ENCODE measurements around the gene NDRG4.
"Not testable (repeated sequence)": the region's sequence is repeated elsewhere in the genome, so short reads cannot be mapped to it uniquely, and the experiment has no call there.

The NDRG4 gene

DNA sequence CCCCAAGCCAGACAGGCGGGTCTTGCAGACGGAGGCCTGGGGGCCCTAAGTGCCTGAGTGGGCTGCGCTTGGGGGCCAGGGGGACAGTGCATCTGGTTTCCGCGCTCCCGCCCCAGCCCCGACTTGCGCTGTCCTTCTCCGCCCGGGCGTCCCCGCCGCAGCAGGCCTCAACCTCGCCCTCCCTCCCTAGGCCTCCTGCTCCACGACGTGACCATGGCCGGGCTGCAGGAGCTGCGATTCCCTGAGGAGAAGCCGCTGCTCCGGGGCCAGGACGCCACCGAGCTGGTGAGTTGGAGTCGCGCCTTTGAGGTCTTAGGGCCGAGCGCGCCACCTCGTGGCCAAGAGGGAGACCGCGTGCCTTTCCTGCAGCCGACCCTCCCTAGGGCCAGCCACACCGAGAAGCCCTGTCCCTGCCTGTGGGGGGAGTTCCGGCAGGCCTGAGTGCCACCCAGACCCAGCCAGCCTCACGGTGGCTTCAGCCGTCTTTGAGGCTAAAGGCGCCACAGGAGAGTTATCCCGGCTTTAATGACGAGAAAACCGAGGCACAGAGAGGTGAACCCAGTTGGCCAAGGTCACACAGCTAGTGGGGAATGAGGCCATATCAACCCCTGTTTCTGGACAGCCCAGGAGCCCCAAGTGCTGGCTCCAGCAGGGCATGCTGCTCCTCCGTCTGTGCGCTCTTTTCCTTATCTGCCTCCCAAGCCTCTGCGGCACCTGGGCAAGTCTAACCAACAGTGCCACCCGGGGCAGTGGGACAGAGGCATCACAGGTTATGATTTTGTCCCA lies 12.2 kb upstream of the NDRG4 start:
- TF ChIP-seq, protein P1, sequence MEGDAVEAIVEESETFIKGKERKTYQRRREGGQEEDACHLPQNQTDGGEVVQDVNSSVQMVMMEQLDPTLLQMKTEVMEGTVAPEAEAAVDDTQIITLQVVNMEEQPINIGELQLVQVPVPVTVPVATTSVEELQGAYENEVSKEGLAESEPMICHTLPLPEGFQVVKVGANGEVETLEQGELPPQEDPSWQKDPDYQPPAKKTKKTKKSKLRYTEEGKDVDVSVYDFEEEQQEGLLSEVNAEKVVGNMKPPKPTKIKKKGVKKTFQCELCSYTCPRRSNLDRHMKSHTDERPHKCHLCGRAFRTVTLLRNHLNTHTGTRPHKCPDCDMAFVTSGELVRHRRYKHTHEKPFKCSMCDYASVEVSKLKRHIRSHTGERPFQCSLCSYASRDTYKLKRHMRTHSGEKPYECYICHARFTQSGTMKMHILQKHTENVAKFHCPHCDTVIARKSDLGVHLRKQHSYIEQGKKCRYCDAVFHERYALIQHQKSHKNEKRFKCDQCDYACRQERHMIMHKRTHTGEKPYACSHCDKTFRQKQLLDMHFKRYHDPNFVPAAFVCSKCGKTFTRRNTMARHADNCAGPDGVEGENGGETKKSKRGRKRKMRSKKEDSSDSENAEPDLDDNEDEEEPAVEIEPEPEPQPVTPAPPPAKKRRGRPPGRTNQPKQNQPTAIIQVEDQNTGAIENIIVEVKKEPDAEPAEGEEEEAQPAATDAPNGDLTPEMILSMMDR (IDR thresholded peaks at IDR 0.05) = peak; percentile 93
- H3K27me3 ChIP-seq (ENCODE audit: control insufficient read depth, insufficient read depth, low read length) = no peaks in the 10 kb centered on the region
- H3K36me3 ChIP-seq (ENCODE audit: control insufficient read depth, insufficient read depth, low read length) = no peaks in the 10 kb centered on the region
- no peak overlapping the region for H3K4me3 ChIP-seq (ENCODE audit: low read depth, low read length)
- peak overlapping the region; percentile 86 for H2AFZ ChIP-seq
- no peaks in the 10 kb centered on the region for H3K9me3 ChIP-seq (ENCODE audit: control insufficient read depth, low read length)
- no peak overlapping the region for H3K9ac ChIP-seq
- H3K27ac ChIP-seq = no peak overlapping the region
- H3K4me1 ChIP-seq = no peaks in the 10 kb centered on the region
- peak overlapping the region; percentile 29 for H3K4me2 ChIP-seq (ENCODE audit: low read length)
- no peaks in the 10 kb centered on the region for H3K79me2 ChIP-seq

DNA sequence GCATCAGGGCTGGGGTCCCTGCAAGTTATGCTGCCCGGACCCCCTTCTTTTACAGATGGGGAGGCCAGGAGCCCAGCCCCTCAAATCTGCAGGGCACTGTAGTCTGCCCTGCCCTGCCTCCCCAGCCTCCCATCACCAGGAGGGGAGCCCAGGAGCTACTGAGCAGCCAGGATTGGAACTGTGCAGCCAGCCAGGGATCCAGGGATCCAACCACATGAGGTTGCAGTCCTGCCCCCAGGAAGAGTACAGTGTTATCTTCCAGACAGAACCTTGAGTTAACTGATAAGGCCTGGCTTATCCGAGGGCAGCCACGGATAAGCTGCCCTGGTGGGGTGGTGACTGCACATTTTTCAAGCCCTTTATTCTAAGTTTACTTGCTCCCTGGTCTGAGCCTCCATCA lies 11.4 kb upstream of the NDRG4 start:
- TF ChIP-seq, protein P1 (IDR thresholded peaks at IDR 0.05) = no peak
- no peak overlapping the region for H3K27ac ChIP-seq

DNA sequence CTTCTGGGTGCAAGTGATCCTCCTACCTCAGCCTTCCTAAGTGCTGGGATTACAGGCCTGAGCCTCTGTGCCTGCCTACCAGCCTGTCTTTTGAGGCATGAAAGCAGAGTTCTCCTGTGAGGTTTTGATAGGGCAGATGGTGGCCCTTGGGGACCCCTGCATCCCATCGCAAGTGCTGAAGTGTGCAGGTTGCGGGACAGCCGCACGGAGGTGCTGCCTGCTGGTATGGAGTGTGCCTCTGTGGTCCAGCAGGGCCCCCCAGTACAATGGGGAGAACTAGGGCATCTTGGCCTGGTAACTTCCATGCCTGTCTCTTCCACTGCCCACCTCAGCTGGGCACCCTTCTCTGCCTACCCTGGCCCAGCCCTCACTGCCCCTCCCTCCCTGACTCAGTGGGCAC lies 9.9 kb upstream of the NDRG4 start:
- no peak overlapping the region for H3K4me2 ChIP-seq (ENCODE audit: low read length)

More for the DNA sequence above, 11.4 kb upstream of the NDRG4 start:
- Histone ChIP-seq H3K4me3 (ENCODE audit: low read depth, low read length) (no peak overlapping the region), H3K4me1 (no peaks in the 10 kb centered on the region), H3K79me2 (no peaks in the 10 kb centered on the region), H2AFZ (no peak overlapping the region), H3K36me3 (ENCODE audit: control insufficient read depth, insufficient read depth, low read length) (no peaks in the 10 kb centered on the region), H3K9me3 (ENCODE audit: control insufficient read depth, low read length) (no peaks in the 10 kb centered on the region), H3K9ac (no peak overlapping the region), H3K27me3 (ENCODE audit: control insufficient read depth, insufficient read depth, low read length) (no peaks in the 10 kb centered on the region), H3K4me2 (ENCODE audit: low read length) (no peak overlapping the region)

DNA sequence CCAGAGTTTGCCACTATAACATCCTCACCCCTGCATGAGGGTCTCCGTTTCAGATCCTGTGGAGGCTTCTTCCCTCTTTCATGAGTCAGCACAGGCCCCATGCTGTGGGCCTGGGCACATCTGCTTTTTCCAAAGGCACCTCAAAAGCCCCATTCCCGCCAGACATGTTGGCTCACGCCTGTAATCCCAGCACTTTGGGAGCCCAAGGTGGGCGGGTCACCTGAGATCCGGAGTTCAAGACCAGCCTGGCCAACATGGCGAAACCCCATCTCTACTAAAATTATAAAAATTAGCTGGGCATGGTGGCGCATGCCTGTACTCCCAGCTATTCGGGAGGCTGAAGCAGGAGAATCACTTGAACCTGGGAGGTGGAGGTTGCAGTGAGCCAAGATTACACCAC lies 9.4 kb upstream of the NDRG4 start:
- not testable (repeated sequence) for H3K27me3 ChIP-seq (ENCODE audit: control insufficient read depth, insufficient read depth, low read length); H3K27ac ChIP-seq; H3K9ac ChIP-seq; H3K4me1 ChIP-seq; H3K9me3 ChIP-seq (ENCODE audit: control insufficient read depth, low read length); H3K4me2 ChIP-seq (ENCODE audit: low read length); H3K79me2 ChIP-seq; H2AFZ ChIP-seq; H3K36me3 ChIP-seq (ENCODE audit: control insufficient read depth, insufficient read depth, low read length); H3K4me3 ChIP-seq (ENCODE audit: low read depth, low read length)

More for the DNA sequence above, 9.9 kb upstream of the NDRG4 start:
- no peak overlapping the region for H3K27ac ChIP-seq
- H3K4me1 ChIP-seq = peaks cover 4% of the 10 kb centered on the region
- H3K4me3 ChIP-seq (ENCODE audit: low read depth, low read length) = no peak overlapping the region
- no peaks in the 10 kb centered on the region for H3K79me2 ChIP-seq
- H3K9ac ChIP-seq = no peak overlapping the region
- TF ChIP-seq, protein P1 (IDR thresholded peaks at IDR 0.05) = no peak
- no peak overlapping the region for H2AFZ ChIP-seq
- H3K36me3 ChIP-seq (ENCODE audit: control insufficient read depth, insufficient read depth, low read length) = no peaks in the 10 kb centered on the region
- H3K9me3 ChIP-seq (ENCODE audit: control insufficient read depth, low read length) = no peaks in the 10 kb centered on the region
- H3K27me3 ChIP-seq (ENCODE audit: control insufficient read depth, insufficient read depth, low read length) = no peaks in the 10 kb centered on the region

DNA sequence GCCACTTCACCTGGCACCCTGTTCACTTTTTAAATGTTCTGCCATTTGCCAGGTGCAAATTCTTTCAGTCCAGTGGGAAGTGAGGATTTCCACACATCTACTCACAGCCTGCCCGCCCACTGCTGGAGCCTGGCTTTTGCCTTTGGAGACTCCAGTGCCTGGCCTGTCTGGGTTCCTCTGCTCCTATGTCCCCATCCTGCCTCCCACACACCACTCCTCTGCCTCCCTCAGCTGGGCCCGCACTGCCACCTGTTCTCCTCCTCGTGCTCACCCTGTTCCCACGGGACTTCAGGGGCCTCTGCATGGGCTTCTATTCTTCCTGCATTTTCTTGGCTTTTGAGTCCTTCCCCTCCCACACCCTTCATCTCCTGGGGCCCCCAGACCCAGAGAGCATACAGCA lies 7.9 kb upstream of the NDRG4 start:
- no peak overlapping the region for H3K27ac ChIP-seq
- H3K79me2 ChIP-seq = no peaks in the 10 kb centered on the region
- no peak overlapping the region for H3K4me3 ChIP-seq (ENCODE audit: low read depth, low read length)
- no peak overlapping the region for H3K4me2 ChIP-seq (ENCODE audit: low read length)
- peaks cover 7% of the 10 kb centered on the region for H3K4me1 ChIP-seq
- H3K36me3 ChIP-seq (ENCODE audit: control insufficient read depth, insufficient read depth, low read length) = no peaks in the 10 kb centered on the region
- no peaks in the 10 kb centered on the region for H3K27me3 ChIP-seq (ENCODE audit: control insufficient read depth, insufficient read depth, low read length)
- H3K9ac ChIP-seq = no peak overlapping the region
- H3K9me3 ChIP-seq (ENCODE audit: control insufficient read depth, low read length) = no peaks in the 10 kb centered on the region
- no peak overlapping the region for H2AFZ ChIP-seq
- TF ChIP-seq, protein P1 (IDR thresholded peaks at IDR 0.05) = no peak
